Measurements from ENCODE around the gene FGF1. TPM values are rescaled to one million over a fixed set of nuclear protein-coding genes. Genes with fewer than 3 reads are reported as not detected.

FGF1 gene
- total and polyA plus RNA-seq, 4 donors, result 19.8 to 44.2 (median 25.0) TPM

- 75 to 80% methylated on average over 2 of the region's 2 CpGs for WGBS, 2 donors
- intact Hi-C loops (cut with DNase I), result loop anchor here (5.0 to 10.0 kb wide), 5 partner anchors 185 to 398 kb away; partner anchors contain the start of gene SPRY4 (in 1 of the 2)
- Histone ChIP-seq H3K27me3 (ENCODE audit: control insufficient read depth in 1 of 2, insufficient read depth in 2 of 2, low read length in 1 of 2) (no peaks in the 10 kb centered on the region), H3K27ac (ENCODE audit: low read depth in 1 of 2, low read length in 2 of 2) (no peak overlapping the region), H3K9me3 (ENCODE audit: control insufficient read depth, low read length) (no peaks in the 10 kb centered on the region), H3K4me3 (ENCODE audit: low read length in 2 of 2) (no peak overlapping the region), H3K36me3 (ENCODE audit: control insufficient read depth in 1 of 2, insufficient read depth in 2 of 2, low read length in 1 of 2) (no peaks in the 10 kb centered on the region), H3K4me1 (ENCODE audit: control insufficient read depth in 1 of 2, insufficient read depth in 2 of 2, low read length in 2 of 2) (no peaks in the 10 kb centered on the region)
- no peak for ATAC-seq (ENCODE audit: low FRiP score)
- no peak for DNase-seq
Observed at GRCh38 chr5:142549834-142550233, 136.1 kb downstream of the FGF1 start.

- no peak overlapping the region for H3K27ac ChIP-seq (ENCODE audit: low read depth in 1 of 2, low read length in 2 of 2)
Observed at GRCh38 chr5:142548739-142549275, 137.1 kb downstream of the FGF1 start.

GRCh38 chr5:142547445-142548380 lies 138.2 kb downstream of the FGF1 start:
- Histone ChIP-seq H3K27me3 (ENCODE audit: control insufficient read depth in 1 of 2, insufficient read depth in 2 of 2, low read length in 1 of 2) (no peaks in the 10 kb centered on the region), H3K4me3 (ENCODE audit: low read length in 2 of 2) (no peak overlapping the region), H3K36me3 (ENCODE audit: control insufficient read depth in 1 of 2, insufficient read depth in 2 of 2, low read length in 1 of 2) (no peaks in the 10 kb centered on the region), H3K9me3 (ENCODE audit: control insufficient read depth, low read length) (no peaks in the 10 kb centered on the region), H3K4me1 (ENCODE audit: control insufficient read depth in 1 of 2, insufficient read depth in 2 of 2, low read length in 2 of 2) (peaks cover 0 to 1% of the 10 kb centered on the region in 2 donors), H3K27ac (ENCODE audit: low read depth in 1 of 2, low read length in 2 of 2) (no peak overlapping the region)
- no peak for ATAC-seq (ENCODE audit: low FRiP score)
- intact Hi-C loops (cut with DNase I), result loop anchor here (5.0 to 10.0 kb wide), 5 partner anchors 183 to 395 kb away; partner anchors contain the start of gene SPRY4 (in 1 of the 2)
- no peak for DNase-seq
- WGBS, 2 donors, result 88% methylated on average over 9 of the region's 9 CpGs

More at GRCh38 chr5:142548739-142549275, 137.1 kb downstream of the FGF1 start:
- DNase-seq (peak in 1 of 2 donors; percentile 53), ATAC-seq (ENCODE audit: low FRiP score) (peak; percentile 86)
- intact Hi-C loops (cut with DNase I), result loop anchor here (5.0 to 10.0 kb wide), 5 partner anchors 184 to 397 kb away; partner anchors contain the start of gene SPRY4 (in 1 of the 2)
- WGBS, 2 donors, result 48 to 49% methylated on average over 5 of the region's 5 CpGs
- H3K4me1 ChIP-seq (ENCODE audit: control insufficient read depth in 1 of 2, insufficient read depth in 2 of 2, low read length in 2 of 2), result no peaks in the 10 kb centered on the region
- no peaks in the 10 kb centered on the region for H3K36me3 ChIP-seq (ENCODE audit: control insufficient read depth in 1 of 2, insufficient read depth in 2 of 2, low read length in 1 of 2)
- H3K27me3 ChIP-seq (ENCODE audit: control insufficient read depth in 1 of 2, insufficient read depth in 2 of 2, low read length in 1 of 2), result no peaks in the 10 kb centered on the region
- H3K4me3 ChIP-seq (ENCODE audit: low read length in 2 of 2), result no peak overlapping the region
- H3K9me3 ChIP-seq (ENCODE audit: control insufficient read depth, low read length), result no peaks in the 10 kb centered on the region

- H3K27ac ChIP-seq (ENCODE audit: low read depth in 1 of 2, low read length in 2 of 2), result peak overlapping the region; percentile 2 to 78
- ATAC-seq (ENCODE audit: low FRiP score) (no peak), DNase-seq (no peak)
- 50 to 53% methylated on average over 3 of the region's 3 CpGs for WGBS, 2 donors
- H3K27me3 ChIP-seq (ENCODE audit: control insufficient read depth in 1 of 2, insufficient read depth in 2 of 2, low read length in 1 of 2), result no peaks in the 10 kb centered on the region
- intact Hi-C loops (cut with DNase I), result loop anchor here (5.0 to 10.0 kb wide), 5 partner anchors 181 to 393 kb away; partner anchors contain the start of gene SPRY4 (in 1 of the 2)
- no peaks in the 10 kb centered on the region for H3K9me3 ChIP-seq (ENCODE audit: control insufficient read depth, low read length)
- H3K4me1 ChIP-seq (ENCODE audit: control insufficient read depth in 1 of 2, insufficient read depth in 2 of 2, low read length in 2 of 2), result peaks cover 2 to 6% of the 10 kb centered on the region in 2 donors
- no peak overlapping the region for H3K4me3 ChIP-seq (ENCODE audit: low read length in 2 of 2)
- H3K36me3 ChIP-seq (ENCODE audit: control insufficient read depth in 1 of 2, insufficient read depth in 2 of 2, low read length in 1 of 2), result no peaks in the 10 kb centered on the region
Observed at GRCh38 chr5:142545650-142546322, 140.1 kb downstream of the FGF1 start.

GRCh38 chr5:142544946-142545649 lies 140.8 kb downstream of the FGF1 start:
- WGBS, 2 donors, result 40 to 47% methylated on average over 3 of the region's 3 CpGs
- intact Hi-C loops (cut with DNase I), result loop anchor here (5.0 to 10.0 kb wide), 5 partner anchors 180 to 393 kb away; partner anchors contain the start of gene SPRY4 (in 1 of the 2)
- H3K4me3 ChIP-seq (ENCODE audit: low read length in 2 of 2), result no peak overlapping the region
- peaks cover 2 to 6% of the 10 kb centered on the region in 2 donors for H3K4me1 ChIP-seq (ENCODE audit: control insufficient read depth in 1 of 2, insufficient read depth in 2 of 2, low read length in 2 of 2)
- H3K36me3 ChIP-seq (ENCODE audit: control insufficient read depth in 1 of 2, insufficient read depth in 2 of 2, low read length in 1 of 2), result no peaks in the 10 kb centered on the region
- DNase-seq (no peak), ATAC-seq (ENCODE audit: low FRiP score) (no peak)
- H3K9me3 ChIP-seq (ENCODE audit: control insufficient read depth, low read length), result no peaks in the 10 kb centered on the region
- no peaks in the 10 kb centered on the region for H3K27me3 ChIP-seq (ENCODE audit: control insufficient read depth in 1 of 2, insufficient read depth in 2 of 2, low read length in 1 of 2)
- peak overlapping the region; percentile 2 to 78 for H3K27ac ChIP-seq (ENCODE audit: low read depth in 1 of 2, low read length in 2 of 2)

GRCh38 chr5:142544071-142544753 lies 141.7 kb downstream of the FGF1 start:
- intact Hi-C loops (cut with DNase I), result loop anchor here (10.0 kb wide), 2 partner anchors 179 to 189 kb away; no protein-coding TSS in a partner anchor
- no peaks in the 10 kb centered on the region for H3K27me3 ChIP-seq (ENCODE audit: control insufficient read depth in 1 of 2, insufficient read depth in 2 of 2, low read length in 1 of 2)
- H3K36me3 ChIP-seq (ENCODE audit: control insufficient read depth in 1 of 2, insufficient read depth in 2 of 2, low read length in 1 of 2), result no peaks in the 10 kb centered on the region
- no peaks in the 10 kb centered on the region for H3K9me3 ChIP-seq (ENCODE audit: control insufficient read depth, low read length)
- no peak overlapping the region for H3K4me3 ChIP-seq (ENCODE audit: low read length in 2 of 2)
- no peak for DNase-seq
- peak overlapping the region in 1 of 2 donors; percentile 52 for H3K27ac ChIP-seq (ENCODE audit: low read depth in 1 of 2, low read length in 2 of 2)
- WGBS, 2 donors, result 83 to 87% methylated on average over 8 of the region's 8 CpGs
- H3K4me1 ChIP-seq (ENCODE audit: control insufficient read depth in 1 of 2, insufficient read depth in 2 of 2, low read length in 2 of 2), result peaks cover 2 to 6% of the 10 kb centered on the region in 2 donors
- ATAC-seq (ENCODE audit: low FRiP score), result no peak

- H3K36me3 ChIP-seq (ENCODE audit: control insufficient read depth in 1 of 2, insufficient read depth in 2 of 2, low read length in 1 of 2), result no peaks in the 10 kb centered on the region
- DNase-seq (no peak), ATAC-seq (ENCODE audit: low FRiP score) (peak; percentile 29)
- H3K4me1 ChIP-seq (ENCODE audit: control insufficient read depth in 1 of 2, insufficient read depth in 2 of 2, low read length in 2 of 2), result peaks cover 2 to 6% of the 10 kb centered on the region in 2 donors
- intact Hi-C loops (cut with DNase I), result loop anchor here (1.0 to 10.0 kb wide), 3 partner anchors 178 to 327 kb away; no protein-coding TSS in a partner anchor
- H3K9me3 ChIP-seq (ENCODE audit: control insufficient read depth, low read length), result no peaks in the 10 kb centered on the region
- peak overlapping the region; percentile 53 to 59 for H3K27ac ChIP-seq (ENCODE audit: low read depth in 1 of 2, low read length in 2 of 2)
- WGBS, 2 donors, result 7 to 8% methylated on average over 3 of the region's 3 CpGs
- H3K27me3 ChIP-seq (ENCODE audit: control insufficient read depth in 1 of 2, insufficient read depth in 2 of 2, low read length in 1 of 2), result no peaks in the 10 kb centered on the region
- H3K4me3 ChIP-seq (ENCODE audit: low read length in 2 of 2), result no peak overlapping the region
Observed at GRCh38 chr5:142542906-142543305, 143.0 kb downstream of the FGF1 start.

Data from aorta (tissue), 5 donors.